CD4-positive, CD25-positive, alpha-beta regulatory T cell (primary cell): ENCODE data around the gene POC1A. TPM values are rescaled to one million over a fixed set of nuclear protein-coding genes. Genes with fewer than 3 reads are reported as not detected.
"Not testable (repeated sequence)": the region's sequence is repeated elsewhere in the genome, so short reads cannot be mapped to it uniquely, and the experiment has no call there.

Experiments used
- ATAC-seq, 2 donors: fragments of 150-1000 bp; cut with Tn5 transposase; one replicate each; pipeline ENCODE4 v1.10.0; 2021; ENCODE audit warnings: low read depth in 2 of 2, moderate number of reproducible peaks in 2 of 2, moderate library complexity in 1 of 2
- DNase-seq, 3 donors: peaks; one replicate each; pipeline versions ENCODE4 v3.0.0 to v3.0.0-alpha.2; 2012 to 2022; ENCODE audit warnings: mixed read lengths in 1 of 3
- H3K27ac ChIP-seq: one replicate; pipeline ENCODE4 v1.7.0; 2013; ENCODE audit warnings: mild to moderate bottlenecking, low read length; ENCODE audit not compliant: insufficient read depth, poor library complexity, severe bottlenecking
- H3K27me3 ChIP-seq: one replicate; pipeline ENCODE4 v1.7.0; 2013; ENCODE audit warnings: low read length; ENCODE audit not compliant: control insufficient read depth, insufficient read depth
- H3K36me3 ChIP-seq: one replicate; pipeline ENCODE4 v1.7.0; 2013; ENCODE audit warnings: mild to moderate bottlenecking, low read length, moderate library complexity; ENCODE audit not compliant: control insufficient read depth, insufficient read depth
- H3K4me1 ChIP-seq: 2 replicates; pipeline ENCODE4 v1.7.0; 2013; ENCODE audit warnings: mild to moderate bottlenecking, low read length; ENCODE audit not compliant: insufficient read depth, control insufficient read depth, poor library complexity, severe bottlenecking
- H3K4me3 ChIP-seq: one replicate; pipeline ENCODE4 v1.7.0; 2013; ENCODE audit warnings: low read depth, mild to moderate bottlenecking, low read length, moderate library complexity
- H3K9me3 ChIP-seq, 2 experiments: 1 replicate in 1 of 2; 2 replicates in 1 of 2; pipeline ENCODE4 v1.7.0; 2013; ENCODE audit warnings: low read length in 2 of 2, mild to moderate bottlenecking in 1 of 2, moderate library complexity in 1 of 2; ENCODE audit not compliant: control insufficient read depth in 2 of 2
- H3K27ac Mint-ChIP-seq, 3 donors: one replicate each; pipeline ENCODE4 v1.8.0; 2020 to 2022; ENCODE audit warnings: mild to moderate bottlenecking in 3 of 3, mixed read lengths in 3 of 3, moderate library complexity in 2 of 3
- H3K27me3 Mint-ChIP-seq: one replicate; pipeline ENCODE4 v1.8.0; 2022; ENCODE audit warnings: mild to moderate bottlenecking, mixed read lengths
- H3K36me3 Mint-ChIP-seq: one replicate; pipeline ENCODE4 v1.8.0; 2020; ENCODE audit warnings: mixed read lengths
- H3K4me1 Mint-ChIP-seq, 4 donors: one replicate each; pipeline ENCODE4 v1.8.0; 2020 to 2022; ENCODE audit warnings: mixed read lengths in 4 of 4, mild to moderate bottlenecking in 1 of 4
- H3K4me3 Mint-ChIP-seq, 4 donors: one replicate each; pipeline ENCODE4 v1.8.0; 2020 to 2022; ENCODE audit warnings: mild to moderate bottlenecking in 4 of 4, mixed read lengths in 4 of 4, moderate library complexity in 3 of 4
- H3K9me3 Mint-ChIP-seq, 7 donors: one replicate each; pipeline ENCODE4 v1.8.0; 2020 to 2022; ENCODE audit warnings: mixed read lengths in 7 of 7, mild to moderate bottlenecking in 3 of 7, moderate library complexity in 2 of 7
- polyA plus RNA-seq, 4 donors: library from polyadenylated mRNA; unstranded; fragments of 300-500 nt; fragmentation: Illumina TruSeq; gene quantifications; one replicate each; pipeline ENCODE4 v1.2.3, GENCODE V29; 2021
- total RNA-seq: library from RNA; stranded (reverse); gene quantifications from one replicate; pipeline ENCODE4 v1.2.3, GENCODE V29; 2022

Gene POC1A
- total and polyA plus RNA-seq, 5 donors from 2014 or later = 1.3 to 3.2 (median 1.7) TPM

DNA sequence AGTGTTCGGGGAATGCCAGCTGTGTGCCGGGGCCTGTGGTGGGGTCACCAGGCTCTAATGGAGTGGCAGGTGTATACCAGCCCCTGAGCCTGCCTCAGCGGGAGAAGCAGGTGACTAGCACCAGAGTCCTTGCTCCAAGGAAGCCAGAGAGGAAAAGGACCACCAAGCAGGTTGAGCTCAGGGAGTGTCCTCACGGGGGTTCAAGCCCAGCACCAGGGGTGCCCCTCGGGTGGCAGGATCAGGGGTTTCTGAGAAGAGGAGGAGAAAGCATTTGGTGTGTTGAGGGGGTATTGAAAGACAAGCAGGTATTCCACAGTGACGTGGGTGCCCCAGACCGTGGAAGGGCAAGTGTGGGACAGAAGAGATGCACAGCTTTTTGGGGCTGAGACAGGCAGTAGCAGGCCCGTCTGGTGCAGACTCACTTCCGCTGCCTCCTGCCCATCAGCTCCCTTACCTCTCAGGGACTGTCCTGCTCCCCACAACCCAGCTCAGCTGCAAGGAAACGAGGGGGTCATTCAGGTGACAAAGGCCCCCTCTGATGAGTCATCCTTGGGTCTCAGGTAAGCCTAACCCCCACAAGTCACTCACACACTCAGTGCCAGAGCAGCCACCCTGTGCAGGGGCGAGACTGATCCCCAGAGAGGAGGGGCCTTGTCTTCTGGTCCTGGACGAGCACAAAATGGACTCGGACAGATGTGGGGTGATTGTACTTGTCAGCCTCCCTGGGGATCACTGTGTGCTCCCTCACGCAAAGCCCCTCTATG lies 21.4 kb upstream of the POC1A start:
- no peak for DNase-seq
- peaks cover 0 to 3% (median 0%) of the 10 kb centered on the region in 4 donors for H3K4me1 Mint-ChIP-seq
- no peak for ATAC-seq
- no peaks in the 10 kb centered on the region for H3K27me3 ChIP-seq
- no peaks in the 10 kb centered on the region for H3K36me3 ChIP-seq
- peak overlapping the region in 1 of 3 donors; percentile 44 for H3K27ac Mint-ChIP-seq
- H3K36me3 Mint-ChIP-seq = no peaks in the 10 kb centered on the region
- no peak overlapping the region for H3K27ac ChIP-seq
- no peak overlapping the region for H3K4me3 Mint-ChIP-seq
- no peaks in the 10 kb centered on the region for H3K27me3 Mint-ChIP-seq
- H3K9me3 Mint-ChIP-seq = no peaks in the 10 kb centered on the region
- H3K4me3 ChIP-seq = no peak overlapping the region
- H3K4me1 ChIP-seq = no peaks in the 10 kb centered on the region
- H3K9me3 ChIP-seq = no peaks in the 10 kb centered on the region

DNA sequence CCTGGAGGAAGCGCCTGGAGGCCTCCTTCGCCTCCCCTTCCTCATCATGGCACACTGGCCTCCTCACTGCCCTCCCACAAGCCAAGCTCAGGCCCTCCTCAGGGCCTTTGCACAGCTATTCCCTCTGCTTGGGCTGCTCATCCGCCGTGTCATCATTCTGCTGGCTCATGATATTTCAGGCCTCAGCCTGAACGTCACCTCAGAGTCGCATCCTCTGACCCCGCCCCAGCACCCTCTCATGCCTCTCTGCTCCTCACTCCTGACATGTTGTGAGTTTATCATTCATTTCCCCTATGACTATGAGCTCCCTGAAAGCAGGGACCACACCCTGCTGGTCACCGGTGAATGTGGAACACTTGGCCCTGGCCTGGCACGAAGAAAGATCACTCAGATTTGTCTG lies 20.7 kb upstream of the POC1A start:
- DNase-seq (no peak), ATAC-seq (no peak)
- Histone ChIP-seq H3K27ac (no peak overlapping the region), H3K4me3 (no peak overlapping the region), H3K9me3 (no peaks in the 10 kb centered on the region), H3K36me3 (no peaks in the 10 kb centered on the region), H3K4me1 (no peaks in the 10 kb centered on the region), H3K27me3 (no peaks in the 10 kb centered on the region)
- H3K27me3 Mint-ChIP-seq = no peaks in the 10 kb centered on the region
- peaks cover 0 to 3% (median 0%) of the 10 kb centered on the region in 4 donors for H3K4me1 Mint-ChIP-seq
- no peaks in the 10 kb centered on the region for H3K9me3 Mint-ChIP-seq
- H3K4me3 Mint-ChIP-seq = no peak overlapping the region
- no peaks in the 10 kb centered on the region for H3K36me3 Mint-ChIP-seq
- H3K27ac Mint-ChIP-seq = peak overlapping the region in 1 of 3 donors; percentile 44

DNA sequence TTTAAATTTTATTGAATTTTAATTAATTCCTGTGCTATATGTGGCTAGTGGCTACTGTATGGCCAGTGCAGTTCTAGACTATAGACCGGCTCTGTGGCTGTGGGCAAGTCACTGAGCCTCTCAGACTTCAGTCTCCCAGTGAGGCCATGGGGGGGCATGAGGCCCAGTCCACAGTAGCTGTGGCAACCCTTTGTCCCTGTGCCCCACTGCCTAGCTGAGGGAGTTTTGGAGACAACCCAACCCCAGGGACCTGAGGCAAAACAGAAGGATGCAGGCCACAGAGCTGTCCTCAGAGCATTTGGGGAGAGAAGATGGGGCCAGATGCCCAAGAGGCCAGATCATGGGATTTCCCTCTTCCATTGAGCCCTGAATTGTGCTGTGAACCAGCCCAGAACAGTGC lies 18.9 kb upstream of the POC1A start:
- H3K4me1 Mint-ChIP-seq = peaks cover 0 to 3% (median 0%) of the 10 kb centered on the region in 4 donors
- no peaks in the 10 kb centered on the region for H3K27me3 ChIP-seq
- H3K4me3 ChIP-seq = no peak overlapping the region
- no peaks in the 10 kb centered on the region for H3K27me3 Mint-ChIP-seq
- no peaks in the 10 kb centered on the region for H3K9me3 Mint-ChIP-seq
- H3K36me3 ChIP-seq = no peaks in the 10 kb centered on the region
- no peak overlapping the region for H3K27ac ChIP-seq
- no peak overlapping the region for H3K4me3 Mint-ChIP-seq
- no peak for ATAC-seq
- no peak overlapping the region for H3K27ac Mint-ChIP-seq
- no peak for DNase-seq
- H3K4me1 ChIP-seq = no peaks in the 10 kb centered on the region
- H3K9me3 ChIP-seq = no peaks in the 10 kb centered on the region
- no peaks in the 10 kb centered on the region for H3K36me3 Mint-ChIP-seq

DNA sequence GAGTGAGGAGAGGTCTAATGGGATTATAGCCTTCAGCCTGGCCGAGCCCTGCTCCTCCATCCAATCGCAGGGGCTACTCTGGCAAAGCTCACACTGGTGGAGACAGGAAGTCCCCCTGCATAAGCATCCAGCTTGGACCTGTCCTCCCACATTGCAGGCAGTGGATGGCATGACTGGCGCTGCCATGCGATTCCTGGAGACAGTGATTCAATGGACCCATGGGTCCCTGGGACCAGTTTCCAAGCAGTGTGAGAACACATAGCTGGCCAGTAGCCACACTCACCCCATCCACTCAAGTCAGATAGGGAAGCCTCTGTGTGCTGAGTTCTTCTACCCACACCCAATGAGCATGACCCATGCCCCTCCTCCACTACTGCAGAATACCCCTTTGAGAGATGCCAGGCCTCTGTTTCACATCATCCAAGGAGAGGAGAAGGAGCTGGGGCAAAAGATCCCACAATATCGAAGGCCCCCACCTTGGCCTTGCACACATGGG lies 18.1 kb upstream of the POC1A start:
- H3K4me3 ChIP-seq = no peak overlapping the region
- H3K27me3 ChIP-seq = no peaks in the 10 kb centered on the region
- H3K27ac ChIP-seq = no peak overlapping the region
- H3K4me1 Mint-ChIP-seq = peaks cover 0 to 3% (median 0%) of the 10 kb centered on the region in 4 donors
- H3K4me1 ChIP-seq = no peaks in the 10 kb centered on the region
- H3K9me3 Mint-ChIP-seq = no peaks in the 10 kb centered on the region
- H3K4me3 Mint-ChIP-seq = no peak overlapping the region
- H3K36me3 ChIP-seq = no peaks in the 10 kb centered on the region
- H3K36me3 Mint-ChIP-seq = no peaks in the 10 kb centered on the region
- H3K27ac Mint-ChIP-seq = no peak overlapping the region
- H3K9me3 ChIP-seq = no peaks in the 10 kb centered on the region
- ATAC-seq (no peak), DNase-seq (no peak)
- H3K27me3 Mint-ChIP-seq = no peaks in the 10 kb centered on the region

DNA sequence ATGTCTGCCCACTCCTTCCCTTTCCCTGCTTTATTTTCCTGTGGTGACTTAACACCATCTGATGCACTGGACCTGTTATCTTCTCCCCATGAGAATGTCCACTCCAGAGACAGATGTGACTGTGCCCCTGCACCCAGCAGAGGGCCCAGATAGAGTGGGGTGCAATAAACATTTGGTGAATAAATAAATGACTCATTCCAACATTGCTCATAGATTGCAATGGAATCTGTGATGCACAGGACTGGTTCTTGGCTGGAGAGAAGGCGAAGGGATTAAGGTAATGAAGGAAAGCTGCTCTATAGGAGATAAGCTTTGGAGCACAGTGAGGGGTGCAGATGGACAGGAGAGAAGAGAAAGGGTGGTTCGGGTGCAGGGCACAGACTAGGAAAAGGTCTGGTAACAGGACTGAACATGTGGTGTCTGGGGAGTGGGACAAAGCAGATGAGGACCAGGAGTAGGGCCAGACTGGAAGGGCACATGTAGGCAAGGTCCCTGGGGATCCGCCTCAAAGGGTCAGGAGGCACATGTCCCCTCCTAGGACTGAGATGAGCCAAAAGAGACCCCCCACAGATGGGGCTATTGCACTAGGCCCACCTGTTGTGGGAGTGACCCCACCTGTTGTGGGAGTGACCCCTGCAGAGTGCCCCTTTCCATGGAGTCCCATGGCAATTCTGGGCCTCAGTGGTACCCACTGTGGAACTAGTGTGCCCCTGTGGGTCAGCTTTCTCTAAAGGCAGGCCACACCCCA lies 17.5 kb upstream of the POC1A start:
- DNase-seq (no peak), ATAC-seq (no peak)
- Histone ChIP-seq H3K4me1 (no peaks in the 10 kb centered on the region), H3K4me3 (no peak overlapping the region), H3K36me3 (no peaks in the 10 kb centered on the region), H3K27me3 (no peaks in the 10 kb centered on the region), H3K9me3 (no peaks in the 10 kb centered on the region), H3K27ac (no peak overlapping the region)
- no peak overlapping the region for H3K4me3 Mint-ChIP-seq
- no peak overlapping the region for H3K27ac Mint-ChIP-seq
- no peaks in the 10 kb centered on the region for H3K27me3 Mint-ChIP-seq
- H3K36me3 Mint-ChIP-seq = no peaks in the 10 kb centered on the region
- H3K4me1 Mint-ChIP-seq = peaks cover 0 to 3% (median 0%) of the 10 kb centered on the region in 4 donors
- no peaks in the 10 kb centered on the region for H3K9me3 Mint-ChIP-seq

DNA sequence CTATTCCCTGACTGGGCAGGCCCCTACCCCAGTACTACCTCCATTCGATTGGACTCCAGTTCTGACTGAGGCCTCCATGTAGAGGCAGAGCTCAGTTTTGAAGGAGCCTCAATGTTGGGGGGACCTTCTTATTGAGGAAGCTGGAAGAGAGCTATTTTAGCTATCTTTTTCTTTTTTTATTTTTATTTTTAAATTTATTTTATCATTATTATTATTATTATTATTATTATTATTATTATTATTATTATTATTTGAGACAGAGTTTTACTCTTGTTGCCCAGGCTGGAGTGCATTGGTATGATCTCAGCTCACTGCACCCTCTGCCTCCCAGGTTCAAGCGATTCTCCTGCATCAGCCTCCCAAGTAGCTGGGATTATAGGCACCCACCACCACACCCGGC lies 16.0 kb upstream of the POC1A start:
- H3K27me3 Mint-ChIP-seq = peaks cover 11% of the 10 kb centered on the region

DNA sequence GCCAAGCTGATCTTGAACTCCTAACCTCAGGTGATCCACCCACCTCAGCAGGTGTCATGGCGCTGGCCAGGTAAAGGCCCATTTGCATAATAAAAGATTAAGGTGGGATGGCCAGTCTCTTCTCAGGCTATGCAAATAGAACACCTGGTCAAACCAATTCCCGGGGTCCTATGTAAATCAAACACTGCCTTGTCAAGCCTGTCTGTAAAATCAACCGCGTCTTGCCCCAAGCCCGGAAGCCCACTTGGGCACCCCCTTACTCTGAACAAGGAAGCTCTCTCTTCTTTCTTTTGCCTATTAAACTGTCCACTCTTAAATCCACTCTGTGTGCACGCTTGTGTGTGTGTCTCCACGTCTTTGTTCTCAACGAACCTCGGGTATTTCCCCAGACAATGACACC lies 13.0 kb upstream of the POC1A start:
- no peak overlapping the region for H3K4me3 Mint-ChIP-seq
- no peaks in the 10 kb centered on the region for H3K36me3 Mint-ChIP-seq
- no peak overlapping the region for H3K27ac Mint-ChIP-seq
- H3K36me3 ChIP-seq = no peaks in the 10 kb centered on the region
- H3K9me3 ChIP-seq = no peaks in the 10 kb centered on the region
- H3K4me1 Mint-ChIP-seq = peaks cover 0 to 3% (median 0%) of the 10 kb centered on the region in 4 donors
- H3K4me3 ChIP-seq = no peak overlapping the region
- H3K9me3 Mint-ChIP-seq = no peaks in the 10 kb centered on the region
- H3K27me3 ChIP-seq = no peaks in the 10 kb centered on the region
- H3K4me1 ChIP-seq = no peaks in the 10 kb centered on the region
- H3K27ac ChIP-seq = no peak overlapping the region
- DNase-seq = no peak
- no peak for ATAC-seq
- H3K27me3 Mint-ChIP-seq = peaks cover 11% of the 10 kb centered on the region

More for the DNA sequence above, 16.0 kb upstream of the POC1A start:
- H3K27ac ChIP-seq, H3K4me3 Mint-ChIP-seq, H3K4me1 ChIP-seq, H3K9me3 ChIP-seq, H3K27ac Mint-ChIP-seq, DNase-seq, H3K9me3 Mint-ChIP-seq, H3K4me1 Mint-ChIP-seq, ATAC-seq, H3K36me3 ChIP-seq, H3K36me3 Mint-ChIP-seq, H3K27me3 ChIP-seq, H3K4me3 ChIP-seq: not testable (repeated sequence)
